Myocyte (in vitro differentiated cells): Measurements from ENCODE around the gene PPP2R5D. TPM values are rescaled to one million over a fixed set of nuclear protein-coding genes. Genes with fewer than 3 reads are reported as not detected.
"Not testable (repeated sequence)": the region's sequence is repeated elsewhere in the genome, so short reads cannot be mapped to it uniquely, and the experiment has no call there.

ENCODE experiments used
- DNase-seq: peaks from one replicate; pipeline ENCODE4 v3.0.0-alpha.2; 2012; ENCODE audit warnings: low read depth
- total RNA-seq: library from RNA; depleted of rRNA; stranded (reverse); fragments of >200 nt; gene quantifications from 2 replicates; pipeline ENCODE4 v1.2.3, GENCODE V29; 2014

The PPP2R5D gene
- total RNA-seq, 1 donor from 2014 or later = 50.5 TPM

GRCh38 chr6:43021270-43022047 is 37.1 kb downstream of the PPP2R5D start, which contains the start of gene RRP36:
Gene RRP36 (plus strand): TSS chr6:43021623. CDS start chr6:43021655, 32 bp downstream.
- DNase-seq = peak; percentile 83

- no peak for DNase-seq
Observed at GRCh38 chr6:43024436-43024835, 40.1 kb downstream of the PPP2R5D start.

- DNase-seq = peak; percentile 44
Observed at GRCh38 chr6:43026365-43026764, 42.0 kb downstream of the PPP2R5D start.

- DNase-seq = peak; percentile 12
Observed at GRCh38 chr6:43029120-43029519, 44.8 kb downstream of the PPP2R5D start.

- DNase-seq = no peak
Observed at GRCh38 chr6:43032326-43032725, 48.0 kb downstream of the PPP2R5D start.

GRCh38 chr6:43033496-43034189 is 49.3 kb downstream of the PPP2R5D start:
- no peak for DNase-seq

GRCh38 chr6:43034190-43034525 is 49.8 kb downstream of the PPP2R5D start:
- no peak for DNase-seq

- no peak for DNase-seq
Observed at GRCh38 chr6:43035495-43036194, 51.3 kb downstream of the PPP2R5D start.

GRCh38 chr6:43036712-43037111 is 52.3 kb downstream of the PPP2R5D start:
- no peak for DNase-seq

- no peak for DNase-seq
Observed at GRCh38 chr6:43037197-43037596, 52.8 kb downstream of the PPP2R5D start.

GRCh38 chr6:43037706-43038105 is 53.3 kb downstream of the PPP2R5D start:
- no peak for DNase-seq

- no peak for DNase-seq
Observed at GRCh38 chr6:43038727-43039126, 54.4 kb downstream of the PPP2R5D start.

- no peak for DNase-seq
Observed at GRCh38 chr6:43040542-43041257, 56.3 kb downstream of the PPP2R5D start.

GRCh38 chr6:43041475-43041874 is 57.1 kb downstream of the PPP2R5D start:
- not testable (repeated sequence) for DNase-seq

GRCh38 chr6:43043310-43043709 is 58.9 kb downstream of the PPP2R5D start:
- no peak for DNase-seq

- no peak for DNase-seq
Observed at GRCh38 chr6:43045371-43045930, 61.1 kb downstream of the PPP2R5D start.

- no peak for DNase-seq
Observed at GRCh38 chr6:43047998-43048397, 63.6 kb downstream of the PPP2R5D start.

GRCh38 chr6:43050981-43051380 is 66.6 kb downstream of the PPP2R5D start:
- DNase-seq = no peak

GRCh38 chr6:43052225-43052841 is 68.0 kb downstream of the PPP2R5D start:
- no peak for DNase-seq

- DNase-seq = peak; percentile 68
Observed at GRCh38 chr6:43052842-43053544, 68.6 kb downstream of the PPP2R5D start.
